Frontal cortex (tissue), 4 donors: ENCODE measurements around the gene TNRC6A. TPM values are rescaled to one million over a fixed set of nuclear protein-coding genes. Genes with fewer than 3 reads are reported as not detected.
"Not testable (repeated sequence)": the region's sequence is repeated elsewhere in the genome, so short reads cannot be mapped to it uniquely, and the experiment has no call there.

Source experiments
- DNase-seq, 2 donors: peaks; one replicate each; pipeline ENCODE4 v3.0.0; 2012; ENCODE audit warnings: low spot score in 2 of 2
- FAIRE-seq: peaks from 2 replicates; lab custom pipeline; 2012; peaks lifted over from hg19 to GRCh38; lab: Jason Lieb, UNC
- total RNA-seq: library from RNA; depleted of rRNA; stranded (reverse); fragments of >200 nt; gene quantifications from one replicate; pipeline ENCODE4 v1.2.3, GENCODE V29; 2014
- donor health status: control.
- donor health status: control.
- donor health status: control.

Gene TNRC6A
- total RNA-seq, 1 donor from 2014 or later = 53.8 TPM

GRCh38 chr16:24721830-24722238 is 7.6 kb upstream of the TNRC6A start:
- no peak for DNase-seq
- FAIRE-seq = no peak

GRCh38 chr16:24723663-24724062 is 5.8 kb upstream of the TNRC6A start:
- FAIRE-seq = no peak

GRCh38 chr16:24728011-24728410 is 1.4 kb upstream of the TNRC6A start:
- no peak for DNase-seq
- no peak for FAIRE-seq

More at GRCh38 chr16:24723663-24724062, 5.8 kb upstream of the TNRC6A start:
- no peak for DNase-seq

GRCh38 chr16:24728891-24729242 is 584 bp upstream of the TNRC6A start:
- FAIRE-seq = no peak
- no peak for DNase-seq

- DNase-seq = peak; percentile 27 to 39
- no peak for FAIRE-seq
These were observed 732 bp downstream of the TNRC6A start for GRCh38 chr16:24729951-24730815.

- DNase-seq (no peak), FAIRE-seq (no peak)
These were observed 1.5 kb downstream of the TNRC6A start for GRCh38 chr16:24730914-24731313.

- DNase-seq (no peak), FAIRE-seq (no peak)
These were observed 2.4 kb downstream of the TNRC6A start for GRCh38 chr16:24731722-24732419.

GRCh38 chr16:24734382-24734781 is 4.9 kb downstream of the TNRC6A start:
- FAIRE-seq (no peak), DNase-seq (no peak)

- FAIRE-seq = no peak
- DNase-seq = no peak
These were observed 7.3 kb downstream of the TNRC6A start for GRCh38 chr16:24736758-24737157.

GRCh38 chr16:24737391-24737871 is 8.0 kb downstream of the TNRC6A start:
- FAIRE-seq (no peak), DNase-seq (no peak)

- FAIRE-seq (no peak), DNase-seq (no peak)
These were observed 8.6 kb downstream of the TNRC6A start for GRCh38 chr16:24737916-24738594.

GRCh38 chr16:24738895-24739294 is 9.4 kb downstream of the TNRC6A start:
- DNase-seq (no peak), FAIRE-seq (no peak)

- no peak for FAIRE-seq
- no peak for DNase-seq
These were observed 12.4 kb downstream of the TNRC6A start for GRCh38 chr16:24741862-24742261.

- DNase-seq, FAIRE-seq: not testable (repeated sequence)
These were observed 13.2 kb downstream of the TNRC6A start for GRCh38 chr16:24742610-24743009.

GRCh38 chr16:24745391-24745790 is 15.9 kb downstream of the TNRC6A start:
- FAIRE-seq (no peak), DNase-seq (no peak)

- no peak for FAIRE-seq
- DNase-seq = no peak
These were observed 16.3 kb downstream of the TNRC6A start for GRCh38 chr16:24745791-24746190.

- DNase-seq (no peak), FAIRE-seq (no peak)
These were observed 18.0 kb downstream of the TNRC6A start for GRCh38 chr16:24747441-24747840.

GRCh38 chr16:24748242-24748641 is 18.8 kb downstream of the TNRC6A start:
- FAIRE-seq (no peak), DNase-seq (peak in 1 of 2 donors; percentile 20)

GRCh38 chr16:24749310-24749709 is 19.9 kb downstream of the TNRC6A start:
- FAIRE-seq = no peak
- no peak for DNase-seq

- FAIRE-seq = not testable (repeated sequence)
These were observed 20.4 kb downstream of the TNRC6A start for GRCh38 chr16:24749872-24750271.

More at GRCh38 chr16:24749872-24750271, 20.4 kb downstream of the TNRC6A start:
- not testable (repeated sequence) for DNase-seq
